PC-9 (cell line): ENCODE results near the gene DDX43.

Experiments used
- CTCF ChIP-seq: fragments of 200-600 bp; sonication (generic); conservative IDR thresholded peaks from 2 replicates; pipeline ENCODE4 v1.6.1; 2017; ENCODE audit warnings: mixed run types, antibody characterized with exemption, mild to moderate bottlenecking, moderate library complexity
- EZH2 ChIP-seq: fragments of 200-600 bp; sonication (generic); IDR thresholded peaks from 2 replicates; pipeline ENCODE4 v1.8.0; 2017; ENCODE audit warnings: antibody characterized with exemption, low read depth

GRCh38 chr6:73409395-73409794, 14.8 kb downstream of the DDX43 start:
- TF ChIP-seq CTCF (no peak), EZH2 (no peak)
